Stimulated activated CD4-positive, alpha-beta T cell treated with anti-CD3 and anti-CD28 coated beads, Interleukin-15, amount 100 ng/mL, for 24 hours (primary cell): ENCODE results near the gene ZNRD2.
"Not testable (repeated sequence)": the region's sequence is repeated elsewhere in the genome, so short reads cannot be mapped to it uniquely, and the experiment has no call there.

Source experiments
- DNase-seq: peaks from one replicate; pipeline ENCODE4 v3.0.0-alpha.2; 2020

Gene ZNRD2

DNA sequence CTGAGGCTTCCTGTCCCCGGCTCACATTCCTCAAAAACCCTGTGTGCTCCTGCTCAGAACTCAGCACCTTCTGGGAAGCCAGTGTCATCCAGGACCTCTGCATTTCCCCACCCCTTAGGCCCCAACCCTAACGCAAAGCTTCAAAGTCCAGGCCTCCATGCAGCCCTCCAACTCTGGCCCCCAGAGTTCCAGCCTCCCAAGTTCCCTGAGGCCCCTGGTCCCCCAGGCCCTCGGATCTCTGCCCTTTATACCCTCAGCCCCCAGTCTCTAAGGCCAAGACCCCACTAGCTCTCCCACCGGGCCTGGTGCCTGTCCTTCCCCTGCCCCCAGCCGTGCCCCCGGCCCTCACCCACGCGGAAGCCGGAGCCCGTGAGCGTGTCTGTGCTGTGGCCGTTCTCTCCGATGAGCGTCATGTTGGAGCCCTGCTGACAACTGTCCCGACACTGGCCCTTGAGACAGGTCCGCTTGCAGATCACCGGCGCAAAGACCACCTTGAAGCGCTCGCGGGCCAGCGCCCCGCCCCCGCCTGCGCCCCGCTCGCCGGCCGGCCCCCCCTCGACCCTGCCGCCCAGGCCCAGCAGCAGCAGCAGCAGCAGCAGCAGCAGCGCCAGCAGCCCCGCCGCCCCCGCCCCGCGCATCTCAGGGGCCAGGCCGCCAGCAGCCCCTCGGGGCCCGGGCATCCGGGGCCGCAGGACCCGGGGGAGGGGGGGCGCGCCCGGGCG, 12.8 kb upstream of the ZNRD2 start:
- peak; percentile 45 for DNase-seq

DNA sequence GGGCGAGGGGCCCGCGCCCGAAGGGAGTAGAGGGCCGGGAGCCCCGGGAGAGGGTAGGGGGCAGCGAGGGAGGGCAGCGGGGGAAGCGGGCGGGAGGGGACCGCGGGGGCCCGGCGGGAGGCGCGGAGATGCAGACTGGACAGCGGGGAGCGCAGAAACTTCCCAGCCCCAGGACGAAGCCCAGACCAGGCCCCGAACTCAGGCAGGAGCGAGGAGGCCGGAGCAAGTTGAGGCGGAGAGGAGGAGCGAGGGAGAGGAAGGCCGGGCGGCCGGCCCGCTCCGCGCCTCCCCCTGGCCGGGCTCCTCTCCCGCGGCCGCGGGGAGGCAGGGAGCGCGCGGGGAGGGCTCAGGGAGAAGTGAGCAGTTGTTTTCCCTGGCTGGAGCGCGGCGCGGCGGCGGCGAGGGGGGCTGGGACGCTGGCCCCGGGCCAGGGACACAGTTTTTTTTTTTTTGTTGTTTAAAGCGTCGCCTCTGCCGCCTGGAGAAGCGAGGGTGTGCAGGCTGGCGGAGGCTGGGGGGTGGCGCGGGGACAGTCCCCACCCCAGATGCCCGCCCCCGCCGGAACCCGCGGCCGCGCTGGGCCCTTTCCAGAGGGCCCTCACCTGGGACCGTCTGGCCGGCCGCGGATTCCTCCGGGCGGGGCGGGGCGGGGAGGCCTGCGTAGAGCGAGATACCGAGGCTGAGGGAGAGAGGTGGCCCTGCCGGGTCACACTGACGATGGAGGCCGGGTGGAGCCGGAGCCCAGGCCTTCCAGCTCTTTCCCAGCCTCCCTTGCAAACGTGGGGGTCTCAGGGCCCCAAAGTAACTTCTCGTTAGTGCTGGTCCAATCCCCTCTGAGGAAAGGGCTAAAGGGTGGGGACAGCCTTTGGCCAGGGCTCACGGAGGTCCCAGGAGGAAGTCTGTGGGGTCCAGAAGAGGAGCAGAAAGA, 12.0 kb upstream of the ZNRD2 start, which contains the start of gene LTBP3:
LTBP3 (minus strand) TSS at position 358 of the 928 bp plus-strand sequence. CDS start 400 bp downstream, outside the sequence.
- DNase-seq: peak; percentile 64

DNA sequence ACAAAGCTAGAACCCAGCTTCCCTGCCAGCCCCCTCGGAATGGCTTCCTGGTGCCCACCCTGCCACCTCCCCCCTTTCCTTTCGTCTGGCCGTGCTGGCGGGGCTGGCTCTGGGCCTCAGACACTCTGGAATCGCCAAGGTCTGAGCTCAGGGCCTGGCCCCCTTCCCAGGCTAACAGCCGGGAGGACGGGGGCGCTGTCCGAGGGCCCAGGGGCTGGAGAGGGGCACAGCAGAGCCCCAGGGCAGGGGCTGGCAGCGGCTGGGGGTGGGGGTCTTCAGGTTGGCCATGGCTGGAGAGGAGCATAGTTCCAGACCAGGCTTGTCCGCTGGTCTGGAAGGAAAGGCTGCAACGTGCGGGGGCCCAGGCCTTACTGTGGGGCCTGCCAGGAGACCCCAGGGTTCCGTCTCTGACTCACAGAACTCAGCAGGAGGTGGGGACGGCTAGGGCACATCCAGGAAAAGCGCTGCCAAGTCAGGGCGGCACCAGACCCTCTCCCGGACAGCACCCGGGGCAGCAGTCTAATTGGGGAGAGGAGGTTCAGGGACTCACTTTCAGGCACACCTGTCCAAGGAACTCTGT, 11.3 kb upstream of the ZNRD2 start:
- no peak for DNase-seq

DNA sequence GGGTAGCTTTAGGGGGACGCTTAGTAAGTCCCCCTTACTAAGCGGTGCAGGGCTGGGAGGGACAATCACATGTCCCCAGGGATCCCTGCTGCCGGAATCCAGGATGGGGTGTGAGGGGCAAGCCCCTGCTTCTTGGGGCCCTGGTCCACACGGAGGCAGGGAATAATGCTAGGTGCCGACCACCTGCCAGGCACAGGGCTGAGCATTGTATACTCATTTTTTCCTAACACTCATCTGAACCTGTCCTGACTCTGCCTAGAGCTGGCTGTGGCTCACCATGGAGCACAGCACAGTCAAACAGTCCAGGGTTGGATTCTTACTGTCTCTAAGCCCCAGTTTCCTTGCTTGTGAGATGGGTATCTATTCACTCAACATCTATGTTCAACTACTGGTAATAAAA, 10.7 kb upstream of the ZNRD2 start:
- peak; percentile 43 for DNase-seq

DNA sequence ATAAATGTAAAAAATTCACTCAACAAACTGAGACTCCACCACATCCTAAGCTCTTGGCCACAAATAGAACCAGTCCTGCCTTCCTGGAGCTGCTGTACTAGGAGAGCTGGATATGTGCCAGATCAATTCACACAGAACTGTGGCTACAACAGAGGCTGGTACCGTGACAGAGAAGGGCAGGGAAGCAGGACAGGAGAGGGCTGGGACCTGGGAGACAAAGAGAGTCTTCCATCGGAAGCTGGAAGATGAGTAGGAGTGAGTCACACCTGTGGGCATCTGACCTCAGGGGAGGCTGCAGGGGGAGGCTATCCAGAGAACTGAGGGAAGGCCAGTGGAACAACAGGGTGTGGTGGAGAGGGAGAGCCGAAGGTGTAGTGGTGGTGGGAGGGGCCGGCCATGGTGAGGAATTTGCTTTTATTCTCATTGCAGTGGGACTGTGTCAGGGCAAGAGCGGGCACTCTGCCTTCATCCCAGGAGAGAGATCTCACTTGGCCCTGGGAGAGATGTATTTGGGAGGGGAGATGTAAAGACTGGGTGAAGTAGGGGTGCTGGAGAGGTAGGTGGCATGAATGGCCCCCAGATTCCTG, 10.2 kb upstream of the ZNRD2 start:
- DNase-seq: no peak

DNA sequence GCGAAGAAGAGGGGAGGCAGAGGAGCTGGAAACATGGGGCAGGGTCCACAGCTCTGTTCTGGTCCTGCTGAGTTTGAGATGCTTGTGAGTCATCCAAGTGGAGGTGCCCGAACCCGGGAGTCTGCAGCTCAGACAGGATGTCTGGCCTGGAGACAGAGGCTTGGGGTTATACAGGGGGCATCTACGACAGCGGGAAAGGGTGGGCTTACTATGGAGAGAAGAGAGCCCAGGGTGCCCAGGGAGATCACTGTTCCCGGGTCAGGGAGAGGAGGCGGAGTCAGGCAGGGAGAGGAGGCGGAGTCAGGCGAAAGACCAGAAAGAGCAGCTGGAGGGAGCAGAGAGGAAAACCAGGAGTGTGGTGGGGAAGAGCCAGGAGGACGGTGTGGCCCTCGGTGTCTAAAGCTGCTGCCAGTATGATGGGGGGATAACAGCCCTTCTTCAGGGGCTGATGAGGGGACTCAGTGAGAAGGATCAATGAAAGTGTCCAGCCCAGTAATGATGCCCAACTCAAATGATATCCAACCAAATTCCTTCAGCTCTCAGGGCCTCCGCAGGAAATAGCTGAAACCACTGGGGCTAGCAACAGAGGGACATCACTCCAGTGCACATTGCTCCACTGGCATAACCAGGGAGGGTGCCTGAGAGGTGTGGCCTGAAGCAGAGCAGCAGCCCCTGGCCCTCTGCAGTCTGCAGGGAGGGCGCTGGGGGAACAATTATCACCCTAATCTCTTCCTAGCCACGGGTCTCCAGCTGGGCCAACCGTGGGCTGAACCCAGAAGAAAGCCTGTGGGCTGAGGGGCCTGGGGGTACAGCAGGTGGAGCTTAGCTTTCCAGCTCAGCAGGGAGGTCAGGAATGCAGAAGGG, 9.5 kb upstream of the ZNRD2 start:
- DNase-seq: no peak

DNA sequence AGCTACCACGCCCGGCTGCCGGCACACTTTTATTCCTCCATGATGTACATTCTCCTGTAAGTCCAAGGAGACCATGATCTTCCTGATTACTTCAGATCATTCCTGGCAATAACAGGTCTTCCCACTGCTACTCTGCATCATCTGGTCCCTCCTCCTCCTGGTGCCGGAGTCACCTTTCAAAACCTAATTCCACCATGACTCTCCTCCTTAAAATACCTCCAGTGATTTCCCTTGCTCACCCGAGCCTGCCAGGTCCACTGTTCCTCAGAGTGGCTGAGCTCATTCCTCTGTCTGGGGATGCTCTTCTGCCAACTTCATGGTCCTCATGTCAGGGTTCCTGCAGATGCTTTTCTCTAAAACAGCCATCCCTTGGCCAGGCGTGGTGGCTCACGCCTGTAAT, 8.3 kb upstream of the ZNRD2 start:
- no peak for DNase-seq

- no peak for DNase-seq
Observed at GRCh38 chr11:65562788-65563187, 7.5 kb upstream of the ZNRD2 start.

GRCh38 chr11:65563601-65564000, 6.7 kb upstream of the ZNRD2 start:
- DNase-seq: no peak

DNA sequence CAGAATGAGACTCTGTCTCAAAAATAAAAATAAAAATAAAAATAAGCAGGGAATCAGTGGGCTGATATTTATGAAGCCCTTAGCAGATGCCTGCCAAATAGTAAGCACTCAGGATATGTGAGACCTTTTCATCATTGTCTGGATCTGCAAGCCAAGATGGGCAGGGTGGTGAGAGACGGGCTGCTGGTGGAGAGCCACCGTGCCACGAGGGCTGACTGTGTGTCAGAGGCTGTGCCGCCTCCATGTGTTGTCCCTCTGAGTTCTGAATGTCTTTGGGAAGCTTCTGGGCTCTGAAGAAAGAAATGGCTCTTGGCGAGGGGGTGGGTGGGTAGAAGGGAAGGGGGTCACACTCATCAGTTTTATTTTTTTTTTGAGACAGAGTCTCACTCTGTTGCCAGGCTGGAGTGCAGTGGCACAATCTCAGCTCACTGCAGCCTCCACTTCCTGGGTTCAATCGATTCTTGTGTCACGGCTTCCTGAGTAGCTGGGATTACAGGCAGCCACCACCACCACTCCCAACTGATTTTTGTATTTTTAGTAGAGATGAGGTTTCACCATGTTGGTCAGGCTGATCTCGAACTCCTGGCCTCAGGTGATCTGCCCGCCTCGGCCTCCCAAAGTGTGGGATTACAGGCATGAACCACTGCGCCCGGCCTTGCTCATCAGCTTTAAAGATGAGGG, 5.3 kb upstream of the ZNRD2 start:
- DNase-seq: not testable (repeated sequence)

DNA sequence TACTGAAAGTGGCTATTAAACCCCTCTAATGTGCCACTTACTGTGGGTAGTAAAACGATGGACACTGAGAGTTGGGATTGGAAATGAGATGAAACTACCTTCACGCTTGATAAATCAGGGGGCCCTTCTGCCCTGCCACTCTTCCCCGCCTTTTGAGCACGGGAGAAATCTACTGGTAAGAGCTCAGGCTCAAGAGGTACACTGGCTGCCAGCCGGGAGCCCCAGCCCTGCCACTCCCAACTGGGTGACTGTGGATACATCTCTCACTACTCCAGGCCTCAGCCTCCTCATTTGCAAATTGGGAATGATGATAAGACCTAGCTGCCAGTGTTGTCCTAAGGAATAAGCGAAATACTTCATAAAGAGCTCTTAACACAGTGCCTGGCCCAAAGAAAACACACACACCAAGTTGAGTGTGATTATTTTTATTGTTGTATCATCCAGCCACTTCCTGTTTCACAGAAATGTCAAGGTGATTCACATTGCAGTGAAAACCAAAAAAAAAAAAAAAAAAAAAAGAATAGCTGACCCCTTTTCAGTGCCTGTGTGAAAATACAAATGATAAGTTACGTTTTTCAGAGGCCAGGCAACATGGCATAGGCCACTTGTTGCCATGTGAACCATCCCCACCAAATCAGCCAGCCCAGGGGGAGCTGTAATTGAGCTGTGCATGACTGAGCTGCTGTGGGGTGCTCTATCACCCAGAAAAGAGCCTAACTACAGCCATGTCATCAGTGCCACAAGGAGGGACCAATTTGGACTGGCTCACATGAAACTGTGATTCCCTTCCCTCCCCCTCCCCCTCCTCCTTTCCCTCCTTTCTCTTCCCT, 4.4 kb upstream of the ZNRD2 start:
- peak; percentile 30 for DNase-seq

GRCh38 chr11:65569164-65569972, 909 bp upstream of the ZNRD2 start:
- no peak for DNase-seq

- no peak for DNase-seq
Observed at GRCh38 chr11:65571420-65571819, 1.1 kb downstream of the ZNRD2 start.

- DNase-seq: no peak
Observed at GRCh38 chr11:65571940-65572339, 1.7 kb downstream of the ZNRD2 start.

- DNase-seq: peak; percentile 95
Observed at GRCh38 chr11:65572356-65573051, 2.2 kb downstream of the ZNRD2 start, which contains the start of gene FAM89B. TSS of gene FAM89B (plus strand) at chr11:65572538. CDS start at chr11:65572670, 132 bp downstream.

- DNase-seq: peak; percentile 46
Observed at GRCh38 chr11:65573391-65574079, 3.3 kb downstream of the ZNRD2 start.

- peak; percentile 97 for DNase-seq
Observed at GRCh38 chr11:65574109-65574810, 4.0 kb downstream of the ZNRD2 start.
